ENCODE results near the gene CDSN. TPM values are rescaled to one million over a fixed set of nuclear protein-coding genes. Genes with fewer than 3 reads are reported as not detected.
"Not testable (repeated sequence)": the region's sequence is repeated elsewhere in the genome, so short reads cannot be mapped to it uniquely, and the experiment has no call there.

The CDSN gene
- polyA plus RNA-seq (2011; rRNA removed): not detected in 2 replicates
- polyA minus RNA-seq (2011; rRNA and poly(A)+ RNA removed): not detected in 2 replicates

GRCh38 chr6:31120151-31120915, at the start of gene CDSN:
TSS of gene CDSN (minus strand) at chr6:31120446. CDS start at chr6:31120419, 27 bp downstream.
- no peak within 1 kb of the TSS for H3K27ac ChIP-seq (ENCODE audit: low read depth, low read length)
- no peak within 1 kb of the TSS for H3K4me3 ChIP-seq (ENCODE audit: low read depth, low read length)
- H3K9me3 ChIP-seq (ENCODE audit: control insufficient read depth, insufficient read depth, low read length): no peaks in the 10 kb centered on the region; the same call in 1 of the 2 replicates
- POLR2A ChIA-PET: no interaction called here
- no peak for DNase-seq (ENCODE audit: low read depth, low spot score)
- CTCF ChIA-PET: no interaction called here
- no peaks in the 10 kb centered on the region for H3K27me3 ChIP-seq (ENCODE audit: control insufficient read depth, insufficient read depth, low read length)
- no peak for TF ChIP-seq CTCF (IDR thresholded peaks at IDR 0.05; ENCODE audit: low read depth, low read length)

GRCh38 chr6:31169123-31169857, 49.0 kb upstream of the CDSN start:
- DNase-seq (ENCODE audit: low read depth, low spot score): no peak
- Histone ChIP-seq H3K27me3 (ENCODE audit: control insufficient read depth, insufficient read depth, low read length) (no peaks in the 10 kb centered on the region), H3K9me3 (ENCODE audit: control insufficient read depth, insufficient read depth, low read length) (no peaks in the 10 kb centered on the region), H3K4me3 (ENCODE audit: low read depth, low read length) (no peak overlapping the region), H3K27ac (ENCODE audit: low read depth, low read length) (no peak overlapping the region)
- POLR2A ChIA-PET: no interaction called here
- CTCF ChIA-PET: no interaction called here
- no peak for TF ChIP-seq CTCF (IDR thresholded peaks at IDR 0.05; ENCODE audit: low read depth, low read length)

- no peak for DNase-seq (ENCODE audit: low read depth, low spot score)
- no peaks in the 10 kb centered on the region for H3K9me3 ChIP-seq (ENCODE audit: control insufficient read depth, insufficient read depth, low read length)
- no peaks in the 10 kb centered on the region for H3K27me3 ChIP-seq (ENCODE audit: control insufficient read depth, insufficient read depth, low read length)
- POLR2A ChIA-PET: no interaction called here
- no peak overlapping the region for H3K4me3 ChIP-seq (ENCODE audit: low read depth, low read length)
- CTCF ChIA-PET: no interaction called here
- no peak overlapping the region for H3K27ac ChIP-seq (ENCODE audit: low read depth, low read length)
- no peak for TF ChIP-seq CTCF (IDR thresholded peaks at IDR 0.05; ENCODE audit: low read depth, low read length)
Measured at GRCh38 chr6:31168606-31169005, 48.4 kb upstream of the CDSN start.

- Histone ChIP-seq H3K9me3 (ENCODE audit: control insufficient read depth, insufficient read depth, low read length) (no peaks in the 10 kb centered on the region), H3K27ac (ENCODE audit: low read depth, low read length) (no peak overlapping the region), H3K4me3 (ENCODE audit: low read depth, low read length) (no peak overlapping the region), H3K27me3 (ENCODE audit: control insufficient read depth, insufficient read depth, low read length) (no peaks in the 10 kb centered on the region)
- POLR2A ChIA-PET: no interaction called here
- CTCF ChIA-PET: no interaction called here
- DNase-seq (ENCODE audit: low read depth, low spot score): no peak
- no peak for TF ChIP-seq CTCF (IDR thresholded peaks at IDR 0.05; ENCODE audit: low read depth, low read length)
Measured at GRCh38 chr6:31165986-31166385, 45.7 kb upstream of the CDSN start.

GRCh38 chr6:31165064-31165832, 45.0 kb upstream of the CDSN start:
- H3K9me3 ChIP-seq (ENCODE audit: control insufficient read depth, insufficient read depth, low read length); DNase-seq (ENCODE audit: low read depth, low spot score); H3K4me3 ChIP-seq (ENCODE audit: low read depth, low read length); H3K27ac ChIP-seq (ENCODE audit: low read depth, low read length); POLR2A ChIA-PET; CTCF ChIA-PET; H3K27me3 ChIP-seq (ENCODE audit: control insufficient read depth, insufficient read depth, low read length): not testable (repeated sequence)

- H3K27ac ChIP-seq (ENCODE audit: low read depth, low read length); H3K4me3 ChIP-seq (ENCODE audit: low read depth, low read length); H3K9me3 ChIP-seq (ENCODE audit: control insufficient read depth, insufficient read depth, low read length); DNase-seq (ENCODE audit: low read depth, low spot score); POLR2A ChIA-PET; CTCF ChIA-PET; H3K27me3 ChIP-seq (ENCODE audit: control insufficient read depth, insufficient read depth, low read length): not testable (repeated sequence)
Measured at GRCh38 chr6:31164475-31165063, 44.3 kb upstream of the CDSN start.

Data from AG04450 (cell line).